Panc1 (cell line): Measurements from ENCODE around the gene LRRC36. TPM values are rescaled to one million over a fixed set of nuclear protein-coding genes. Genes with fewer than 3 reads are reported as not detected.

Experiments
- ATAC-seq: fragments of 200-7000 bp; cut with Tn5 transposase; 2 replicates; pipeline ENCODE4 v1.9.1; 2020; ENCODE audit warnings: mild to moderate bottlenecking, moderate library complexity
- BruUV-seq: library from RNA; stranded (reverse); fragments of 400-500 nt; replicated peaks from 2 replicates; lab custom pipeline; 2021; lab: Mats Ljungman, UMichigan
- CTCF ChIA-PET: fragments of 300-600 bp; sonication (Branson Sonifier 250); formaldehyde crosslinking; loops from one replicate; lab custom pipeline; 2022; ENCODE audit warnings: antibody characterized with exemption; lab: Charles Lee
- POLR2A ChIA-PET: fragments of 300-600 bp; sonication (Branson Sonifier 250); formaldehyde crosslinking; loops from one replicate; lab custom pipeline; 2022; ENCODE audit warnings: antibody characterized with exemption; lab: Charles Lee
- DNase-seq: peaks from one replicate; pipeline ENCODE4 v3.0.0-alpha.2; 2010; ENCODE audit warnings: low read depth, low spot score
- H3K27ac ChIP-seq: 2 replicates; pipeline ENCODE4 v1.5.1; 2011; ENCODE audit warnings: mild to moderate bottlenecking, low read length, inconsistent platforms
- H3K27me3 ChIP-seq: fragments of 200-500 bp; sonication (Bioruptor generic); 2 replicates; pipeline ENCODE4 v1.6.0; 2014; ENCODE audit warnings: low read length, inconsistent platforms; ENCODE audit not compliant: control insufficient read depth, insufficient read depth
- H3K36me3 ChIP-seq: fragments of 200-500 bp; sonication (Bioruptor generic); 2 replicates; pipeline ENCODE4 v1.5.1; 2014; ENCODE audit warnings: inconsistent platforms, mild to moderate bottlenecking, low read length, moderate library complexity; ENCODE audit not compliant: control insufficient read depth, insufficient read depth
- H3K4me1 ChIP-seq: 2 replicates; pipeline ENCODE4 v1.5.1; 2011; ENCODE audit warnings: inconsistent platforms, mild to moderate bottlenecking, low read length, moderate library complexity; ENCODE audit not compliant: control insufficient read depth, insufficient read depth
- H3K4me3 ChIP-seq, 2 experiments: 2 replicates each; pipeline ENCODE4 v1.5.1; 2011 to 2012; ENCODE audit warnings: low read depth in 2 of 2, low read length in 2 of 2, mild to moderate bottlenecking in 2 of 2, inconsistent platforms in 1 of 2, moderate library complexity in 1 of 2
- H3K9me3 ChIP-seq: fragments of 200-500 bp; sonication (Bioruptor generic); 2 replicates; pipeline ENCODE4 v1.5.1; 2014; ENCODE audit warnings: low read depth, mild to moderate bottlenecking, inconsistent platforms, low read length, moderate library complexity; ENCODE audit not compliant: control insufficient read depth, insufficient read depth
- CTCF ChIP-seq: fragments of 450-650 bp; IDR thresholded peaks from 2 replicates; pipeline ENCODE4 v1.5.1; 2017; ENCODE audit warnings: mild to moderate bottlenecking
- POLR2AphosphoS5 ChIP-seq: IDR thresholded peaks from 2 replicates; pipeline ENCODE4 v1.6.1; 2012; ENCODE audit warnings: mild to moderate bottlenecking, low read depth, low read length, moderate library complexity
- REST ChIP-seq, 2 experiments: IDR thresholded peaks; 2 replicates each; pipeline ENCODE4 v1.6.1; 2011 to 2012; ENCODE audit warnings: low read depth in 2 of 2, control low read depth in 1 of 2, low read length in 1 of 2, mild to moderate bottlenecking in 1 of 2, moderate library complexity in 1 of 2; ENCODE audit not compliant: insufficient read depth in 1 of 2
- SIN3A ChIP-seq: IDR thresholded peaks from 2 replicates; pipeline ENCODE4 v1.6.1; 2012; ENCODE audit warnings: low read depth, mild to moderate bottlenecking, low read length, moderate library complexity, borderline replicate concordance; ENCODE audit not compliant: insufficient read depth
- TCF7L2 ChIP-seq: IDR thresholded peaks from 2 replicates; pipeline ENCODE4 v1.6.1; 2011; ENCODE audit warnings: mild to moderate bottlenecking, low read depth, low read length, inconsistent platforms
- in situ Hi-C: cut with HindIII; loops from 2 replicates; pipeline ENCODE4 v1.10.0; 2016; ENCODE audit warnings: low sequenced_read_pairs, low pct_unique_long_range_greater_than_20kb
- intact Hi-C: fragments of 100-400 bp; cut with micrococcal nuclease; formaldehyde crosslinking; loops from one replicate; pipeline ENCODE4 v1.10.0; 2022; ENCODE audit not compliant: unreplicated experiment
- total RNA-seq: library from RNA; stranded (reverse); gene quantifications from one replicate; pipeline ENCODE4 v1.2.1, GENCODE V29; 2021; ENCODE audit not compliant: unreplicated experiment

LRRC36 gene
- total RNA-seq, 1 experiment from 2014 or later, result 0.54 TPM

GRCh38 chr16:67388591-67388990 lies 62.0 kb downstream of the LRRC36 start:
- no peak overlapping the region for H3K27ac ChIP-seq
- POLR2A ChIA-PET, result no interaction called here
- in situ Hi-C loops, result no loop called here
- H3K27me3 ChIP-seq, result no peaks in the 10 kb centered on the region
- H3K9me3 ChIP-seq, result no peaks in the 10 kb centered on the region
- no peaks in the 10 kb centered on the region for H3K36me3 ChIP-seq
- H3K4me1 ChIP-seq, result no peaks in the 10 kb centered on the region
- CTCF ChIA-PET, result interaction anchor here (0.6 kb wide), 1 partner anchor 92 kb away, joined by 6 read pairs; the partner anchor contains the start of gene ATP6V0D1
- TF ChIP-seq CTCF (no peak), POLR2AphosphoS5 (no peak)
- no TSS peak for BruUV-seq
- DNase-seq (no peak), ATAC-seq (no peak)
- intact Hi-C loops, result no loop called here
- no peak overlapping the region for H3K4me3 ChIP-seq

- intact Hi-C loops (no loop called here), in situ Hi-C loops (no loop called here)
- H3K27ac ChIP-seq, result no peak overlapping the region
- CTCF ChIA-PET, result interaction anchor here (1.3 kb wide), 1 partner anchor 10 kb away, joined by 3 read pairs; no protein-coding TSS in a partner anchor
- no peaks in the 10 kb centered on the region; the same call in 1 of the 2 replicates for H3K4me1 ChIP-seq
- no TSS peak for BruUV-seq
- no peak for TF ChIP-seq TCF7L2
- TF ChIP-seq CTCF, result no peak
- no peak for TF ChIP-seq REST (IDR thresholded peaks at IDR 0.05; ENCODE audit: insufficient read depth in 1 of 2, low read depth in 2 of 2, low read length in 1 of 2)
- TF ChIP-seq SIN3A, result no peak
- TF ChIP-seq POLR2AphosphoS5, result no peak
- no peaks in the 10 kb centered on the region for H3K27me3 ChIP-seq
- no peak overlapping the region for H3K4me3 ChIP-seq
- POLR2A ChIA-PET, result no interaction called here
- H3K36me3 ChIP-seq, result no peaks in the 10 kb centered on the region
- no peak for ATAC-seq
- DNase-seq, result no peak
- no peaks in the 10 kb centered on the region for H3K9me3 ChIP-seq
Measured at GRCh38 chr16:67389911-67390815, 63.5 kb downstream of the LRRC36 start.
